ENCODE results near the gene FN3K.
A peak's percentile ranks its signal among the peaks of the same experiment; 100 is the strongest.
"Not testable (repeated sequence)": the region's sequence is repeated elsewhere in the genome, so short reads cannot be mapped to it uniquely, and the experiment has no call there.

The FN3K gene

DNA sequence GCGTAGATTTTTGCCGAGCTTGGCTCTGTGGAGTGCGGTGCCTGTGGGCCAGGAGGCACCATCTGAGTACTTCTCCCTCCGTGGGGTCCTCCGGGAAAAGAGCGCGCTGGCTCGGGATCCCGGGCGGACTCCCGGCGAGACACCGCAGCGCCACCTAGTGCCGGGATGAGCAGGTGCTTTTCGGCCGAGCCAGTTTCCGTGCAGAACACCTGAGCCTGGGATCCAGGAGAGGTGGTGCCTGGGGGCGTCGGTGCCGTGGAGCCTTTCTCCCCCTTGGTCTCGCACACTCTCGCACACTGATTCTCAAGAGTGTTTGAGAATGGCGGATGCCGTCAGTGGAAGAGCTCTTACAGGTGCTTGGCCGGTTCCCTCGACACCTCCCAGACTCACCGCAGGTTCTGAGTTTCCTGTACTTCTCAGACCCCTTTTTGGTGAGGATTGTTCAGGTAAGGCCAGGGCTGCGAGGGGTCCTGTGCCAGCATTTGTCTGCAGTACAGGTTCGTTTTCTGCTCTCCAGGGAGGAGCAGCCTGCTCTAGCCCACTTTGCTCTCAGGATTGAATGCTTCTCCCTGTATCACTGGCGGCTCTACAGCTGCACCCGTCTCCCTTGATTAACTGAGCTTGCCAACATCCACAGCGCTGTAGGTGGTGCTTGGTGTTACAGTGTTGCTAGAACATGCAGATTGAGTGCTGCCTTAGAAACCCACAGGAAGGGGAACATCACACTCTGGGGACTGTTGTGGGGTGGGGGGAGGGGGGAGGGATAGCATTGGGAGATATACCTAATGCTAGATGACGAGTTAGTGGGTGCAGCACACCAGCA is 39.8 kb downstream of the FN3K start:
- no peak for DNase-seq

DNA sequence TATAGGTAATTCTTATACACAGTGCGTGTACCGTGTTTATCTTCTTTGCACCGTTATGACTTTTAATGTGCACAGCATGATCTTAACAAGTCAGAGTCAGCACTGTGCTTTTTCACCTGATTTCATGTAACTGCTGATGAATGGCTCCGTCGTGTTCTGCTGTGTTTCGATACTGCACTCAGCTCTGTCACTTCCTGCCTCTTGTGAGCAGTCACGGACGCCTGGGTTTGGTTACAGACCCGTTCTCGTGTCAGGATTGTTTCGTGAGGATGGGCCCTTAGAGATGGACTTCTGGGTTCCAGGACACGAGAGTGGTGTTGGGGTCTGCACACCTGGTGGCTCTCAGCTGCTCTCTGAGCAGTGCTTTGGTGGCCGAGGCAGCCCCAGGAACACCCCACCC is 41.0 kb downstream of the FN3K start:
- DNase-seq: no peak

DNA sequence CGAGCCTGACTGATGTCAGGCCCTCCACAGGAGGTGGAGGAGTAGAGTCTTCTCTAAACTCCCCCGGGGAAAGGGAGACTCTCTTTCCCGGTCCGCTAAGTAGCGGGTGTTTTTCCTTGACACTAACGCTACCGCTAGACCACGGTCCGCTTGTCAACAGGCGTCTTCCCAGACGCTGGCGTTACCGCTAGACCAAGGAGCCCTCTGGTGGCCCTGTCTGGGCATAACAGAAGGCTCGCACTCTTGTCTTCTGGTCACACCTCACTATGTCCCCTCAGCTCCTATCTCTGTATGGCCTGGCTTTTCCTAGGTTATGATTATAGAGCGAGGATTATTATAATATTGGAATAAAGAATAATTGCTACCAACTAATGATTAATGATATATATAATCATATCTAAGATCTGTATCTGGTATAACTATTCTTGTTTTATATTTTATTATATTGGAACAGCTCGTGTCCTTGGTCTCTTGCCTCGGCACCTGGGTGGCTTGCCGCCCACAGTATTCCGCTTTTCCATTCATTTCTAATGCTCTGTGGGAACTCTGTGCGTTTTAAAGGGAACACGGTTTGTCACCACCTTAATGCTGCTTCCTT is 42.5 kb downstream of the FN3K start:
- DNase-seq: not testable (repeated sequence)

DNA sequence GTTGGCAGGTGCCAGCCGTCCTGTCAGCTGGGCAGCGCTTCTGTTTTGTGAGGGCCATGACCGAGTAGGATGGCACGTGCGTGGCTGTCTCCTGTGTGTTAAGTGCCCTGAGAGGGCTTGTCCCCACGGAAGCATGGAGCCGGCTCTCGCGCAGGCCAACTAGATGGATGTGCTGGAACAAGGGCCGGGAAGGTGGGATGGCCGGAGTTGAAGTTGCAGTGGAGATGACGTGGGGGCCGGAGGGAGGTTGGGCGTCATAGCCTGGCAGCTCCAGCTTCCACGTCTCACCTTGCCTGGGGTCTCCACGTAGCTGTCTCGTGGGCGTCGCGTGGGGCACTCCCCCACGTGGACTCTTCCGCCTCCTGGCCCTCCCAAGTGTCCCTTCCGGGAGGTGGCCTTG is 44.1 kb downstream of the FN3K start:
- no peak for DNase-seq

DNA sequence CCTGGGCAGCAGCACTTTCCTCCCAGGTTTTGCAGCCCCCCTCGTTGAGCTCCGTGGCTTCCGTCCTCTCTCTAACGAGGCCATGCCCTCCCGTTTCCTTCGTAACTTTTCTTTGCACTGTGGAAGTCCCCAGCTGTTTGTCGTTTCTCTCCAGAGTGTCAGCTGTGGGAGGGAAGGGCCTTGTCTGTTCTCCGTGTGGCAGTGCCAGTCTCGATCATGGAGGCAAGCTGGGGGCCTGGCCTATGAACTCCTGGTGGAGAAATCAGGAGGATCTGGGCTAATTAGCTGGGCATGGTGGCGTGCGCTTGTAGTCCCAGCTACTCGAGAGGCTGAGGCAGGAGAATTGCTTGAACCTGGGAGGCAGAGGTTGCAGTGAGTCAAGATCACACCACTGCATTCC is 44.8 kb downstream of the FN3K start:
- no peak for DNase-seq

DNA sequence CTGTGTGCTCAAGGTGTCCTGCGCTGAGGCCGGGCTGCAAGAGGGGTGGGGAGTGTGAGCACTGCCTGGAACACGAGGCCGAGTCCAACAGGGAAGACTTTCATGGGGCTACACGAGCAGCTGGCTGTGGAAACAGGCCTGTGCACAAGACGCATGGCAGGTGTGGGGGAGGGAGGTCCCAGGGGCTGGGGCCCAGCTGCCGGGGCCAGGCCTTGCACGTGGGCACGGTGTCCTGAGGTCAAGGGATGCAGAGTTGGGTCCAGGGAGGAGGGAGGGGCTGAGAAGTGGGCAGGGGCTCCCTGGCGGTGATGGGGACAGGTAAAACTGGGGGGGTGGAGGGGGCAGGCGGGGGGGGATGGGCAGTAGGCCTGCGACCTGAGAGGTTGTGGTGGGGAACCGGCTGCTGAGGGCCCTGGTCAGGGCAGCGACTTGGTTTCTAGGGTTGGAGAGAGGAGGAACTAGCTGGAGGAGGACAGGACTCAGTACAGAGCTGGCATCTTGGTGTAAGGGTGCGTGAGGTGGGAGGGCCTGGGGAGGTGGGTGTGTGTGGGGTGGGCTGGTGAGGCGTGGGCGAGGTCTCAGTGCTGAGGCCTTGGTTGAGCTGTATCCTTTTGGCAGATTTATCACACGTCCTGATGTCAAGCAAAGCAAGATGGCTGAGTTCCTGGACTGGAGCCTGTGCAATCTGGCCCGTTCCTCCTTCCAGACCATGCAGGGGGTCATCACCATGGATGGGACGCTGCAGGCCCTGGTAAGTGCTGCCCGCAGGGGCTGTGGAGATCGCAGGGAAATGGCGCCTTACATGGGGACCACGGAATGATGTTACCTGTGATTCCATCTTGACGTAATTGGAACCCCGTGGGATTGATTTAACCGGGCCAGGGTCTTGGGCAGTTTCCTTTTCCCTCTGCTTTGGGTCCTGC is 45.8 kb downstream of the FN3K start:
- DNase-seq: no peak

DNA sequence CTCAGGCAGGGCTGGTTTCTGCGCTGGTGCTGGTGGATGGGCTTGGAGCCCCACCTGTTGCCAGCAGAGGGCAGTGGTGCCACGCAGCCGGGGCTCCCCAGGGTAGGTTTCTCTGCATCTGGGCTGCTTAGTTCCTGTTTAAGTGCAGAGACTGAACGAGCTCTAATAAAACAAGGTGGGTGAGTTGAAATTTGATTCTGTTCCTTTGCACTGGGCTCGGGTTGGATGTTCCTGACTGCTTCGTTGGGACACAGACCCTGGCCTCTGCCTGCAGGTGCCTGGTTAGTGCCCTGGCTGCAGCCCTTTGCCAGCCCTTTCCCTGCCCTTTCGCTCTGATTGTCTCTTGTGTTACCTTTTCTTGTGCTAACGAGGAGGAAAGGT is 46.5 kb downstream of the FN3K start:
- peak; percentile 93 for DNase-seq

DNA sequence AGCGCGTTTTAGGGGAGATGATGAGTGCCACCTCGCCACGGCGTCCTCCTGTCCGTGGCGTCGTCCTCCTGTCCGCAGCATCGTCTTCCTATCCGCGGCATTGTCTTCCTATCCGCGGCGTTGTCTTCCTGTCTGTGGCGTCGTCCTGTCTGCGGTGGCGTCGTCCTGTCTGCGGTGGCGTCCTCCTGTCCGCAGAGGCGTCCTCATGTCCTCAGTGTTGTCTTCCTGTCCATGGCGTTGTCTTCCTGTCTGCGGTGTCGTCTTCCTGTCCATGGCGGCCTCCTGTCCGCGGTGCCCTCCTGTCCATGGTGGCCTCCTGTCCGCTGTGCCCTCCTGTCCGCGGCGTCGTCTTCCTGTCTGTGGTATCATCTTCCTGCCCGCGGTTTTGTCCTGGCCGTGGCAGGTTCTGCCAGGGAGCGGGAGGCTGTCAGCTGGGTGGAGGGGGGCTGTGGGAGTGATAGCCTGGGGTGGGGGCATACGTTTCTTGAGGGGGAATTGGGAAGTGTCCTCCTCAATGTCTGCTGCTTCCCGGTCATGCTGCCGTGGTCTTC is 47.3 kb downstream of the FN3K start:
- no peak for DNase-seq

DNA sequence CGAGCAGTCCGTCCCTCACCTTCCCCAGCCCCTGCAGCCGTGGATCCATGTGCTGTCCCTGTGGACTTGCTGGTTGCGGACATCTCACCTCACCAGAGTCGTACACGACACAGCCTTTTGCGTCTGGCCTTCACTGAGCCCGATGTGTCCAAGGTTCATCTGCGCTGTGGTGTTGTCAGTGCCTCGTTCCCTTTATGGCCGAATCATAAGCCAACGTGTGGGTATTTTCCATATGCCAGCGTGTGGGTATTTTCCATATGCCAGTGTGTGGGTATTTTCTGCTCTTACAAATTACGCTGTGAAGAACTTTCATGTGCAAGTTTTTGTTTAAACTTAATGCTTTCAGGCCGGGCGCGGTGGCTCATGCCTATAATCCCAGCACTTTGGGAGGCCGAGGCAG is 48.1 kb downstream of the FN3K start:
- no peak for DNase-seq

DNA sequence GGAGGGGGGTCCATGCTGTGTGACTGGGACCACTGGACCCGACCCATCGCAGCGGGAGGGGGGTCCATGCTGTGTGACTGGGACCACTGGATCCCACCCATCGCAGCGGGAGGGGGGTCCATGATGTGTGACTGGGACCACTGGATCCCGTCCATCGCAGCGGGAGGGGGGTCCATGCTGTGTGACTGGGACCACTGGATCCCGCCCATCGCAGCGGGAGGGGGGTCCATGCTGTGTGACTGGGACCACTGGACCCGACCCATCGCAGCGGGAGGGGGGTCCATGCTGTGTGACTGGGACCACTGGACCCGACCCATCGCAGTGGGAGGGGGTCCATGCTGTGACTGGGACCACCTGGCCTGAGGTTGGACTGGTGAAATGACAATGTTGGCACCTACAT is 50.2 kb downstream of the FN3K start:
- DNase-seq: not testable (repeated sequence)

DNA sequence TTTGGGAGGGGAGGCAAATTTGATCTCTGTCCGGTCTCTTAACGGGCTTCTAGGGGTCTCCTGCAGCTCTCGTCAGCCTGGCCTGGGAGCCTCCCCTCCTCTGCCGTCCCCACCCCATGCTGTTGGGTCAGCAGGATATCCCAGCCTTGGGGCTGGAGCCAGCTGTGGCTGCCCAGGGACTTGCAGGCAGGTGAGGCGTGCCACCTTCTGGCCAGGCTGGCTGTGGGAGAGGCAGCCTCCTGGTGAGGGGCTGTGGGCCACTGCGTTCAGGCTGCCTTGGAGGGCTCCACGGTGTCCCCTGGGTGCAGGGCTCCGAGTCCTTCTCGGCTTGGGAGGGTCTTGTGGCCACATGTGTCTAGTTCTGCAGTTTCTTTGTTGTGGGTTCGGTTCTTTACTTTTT is 51.0 kb downstream of the FN3K start:
- no peak for DNase-seq

DNA sequence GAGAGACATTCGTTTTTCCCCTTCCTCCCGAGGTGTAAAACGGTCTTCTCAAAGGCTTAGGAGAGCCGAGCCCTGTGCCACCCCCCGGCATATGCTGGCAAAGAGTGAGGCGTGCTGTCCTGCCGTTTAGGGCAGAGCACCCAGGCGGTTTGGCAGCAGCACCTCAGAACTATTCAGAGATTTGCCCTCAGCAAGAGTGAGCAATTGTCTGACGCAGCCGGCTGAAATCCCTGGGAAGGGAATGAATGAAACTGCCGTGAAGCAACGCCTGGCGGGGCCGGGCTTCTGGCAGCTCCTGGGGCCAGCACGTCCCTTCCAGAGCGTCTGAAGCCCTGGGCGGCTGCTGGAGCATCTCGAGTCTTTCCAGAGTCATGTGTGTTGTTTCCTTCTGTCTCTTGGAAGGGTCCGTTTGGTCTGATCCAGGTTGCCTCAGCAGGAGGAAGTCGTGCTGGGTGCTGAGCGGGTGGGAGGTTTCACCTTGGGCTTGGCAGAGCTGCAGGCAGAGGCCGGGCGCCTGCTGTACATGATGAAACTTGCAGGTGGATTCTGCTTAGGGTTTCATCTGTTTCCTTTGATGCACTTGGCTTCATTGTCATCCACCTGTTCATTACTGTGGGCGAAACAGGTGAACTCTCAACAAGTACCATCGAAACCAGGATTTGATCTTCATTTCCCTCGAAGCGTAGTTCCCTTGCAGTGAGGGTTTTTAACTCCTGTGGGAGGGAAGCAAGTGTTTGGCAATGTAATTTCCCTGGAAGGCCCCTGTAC is 51.9 kb downstream of the FN3K start:
- DNase-seq: no peak

DNA sequence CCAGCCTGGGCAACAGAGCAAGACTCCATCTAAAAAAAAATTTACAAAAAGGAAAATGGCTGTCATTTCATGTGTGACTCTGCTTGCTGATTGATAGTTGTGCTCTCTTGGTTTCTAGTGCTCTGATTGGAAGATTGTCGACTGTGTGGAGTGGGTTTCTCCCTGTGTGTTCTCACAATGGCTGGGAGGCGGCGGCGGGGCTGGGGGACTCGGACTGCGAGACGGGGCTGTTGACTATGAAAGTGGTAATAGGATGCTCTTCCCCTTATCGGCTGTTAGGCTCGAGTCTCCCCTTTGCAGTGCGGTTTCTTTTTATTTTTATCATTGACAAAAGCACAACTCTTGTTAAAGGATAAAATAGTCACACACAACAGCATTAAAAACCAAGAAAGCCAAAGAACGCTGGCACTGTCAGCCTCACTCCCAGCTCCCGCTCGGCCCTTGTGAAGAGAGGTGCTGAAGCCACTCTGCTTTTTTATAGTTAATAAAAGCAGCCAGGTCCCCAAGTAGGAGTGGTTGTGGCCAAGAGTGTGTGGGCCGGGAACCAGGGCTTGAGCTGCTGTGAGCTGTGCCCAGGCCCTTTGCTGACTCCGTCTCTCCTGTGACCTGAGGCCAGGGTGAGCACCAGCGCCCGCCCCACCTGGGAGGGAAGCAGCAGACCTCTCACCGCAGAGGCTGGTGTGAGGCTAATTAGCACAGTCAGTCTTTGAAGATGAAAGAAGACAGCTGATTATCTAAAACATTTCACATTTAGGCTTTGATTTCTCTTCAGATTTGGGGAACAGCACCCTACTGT is 53.0 kb downstream of the FN3K start:
- DNase-seq: no peak

DNA sequence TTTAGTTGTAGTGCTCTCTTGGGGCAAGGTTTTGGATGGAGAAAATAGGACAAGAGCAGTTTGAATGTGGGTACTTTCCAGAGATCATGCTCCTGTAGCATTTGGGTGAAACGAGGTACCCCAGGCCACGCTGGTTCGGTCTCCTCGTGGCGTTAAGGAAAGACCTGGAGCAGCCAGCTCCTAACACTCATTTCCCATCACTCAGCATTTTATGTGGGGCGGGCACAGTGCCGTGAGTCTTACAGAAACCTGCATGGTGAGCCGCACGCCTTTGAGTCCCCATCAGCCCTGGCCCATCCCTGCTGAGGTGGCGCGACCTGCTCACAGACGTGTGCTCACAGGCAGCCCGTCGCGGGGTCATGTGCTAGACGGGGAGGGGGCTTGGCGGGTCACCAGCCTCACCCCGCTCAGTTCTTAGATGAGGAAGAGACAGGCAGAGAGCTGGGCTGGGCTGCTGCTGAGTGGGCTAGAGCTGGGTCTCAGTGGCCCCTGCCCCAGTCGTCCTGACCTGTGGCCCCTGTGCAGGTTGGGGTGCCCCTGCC is 53.7 kb downstream of the FN3K start:
- DNase-seq: no peak

DNA sequence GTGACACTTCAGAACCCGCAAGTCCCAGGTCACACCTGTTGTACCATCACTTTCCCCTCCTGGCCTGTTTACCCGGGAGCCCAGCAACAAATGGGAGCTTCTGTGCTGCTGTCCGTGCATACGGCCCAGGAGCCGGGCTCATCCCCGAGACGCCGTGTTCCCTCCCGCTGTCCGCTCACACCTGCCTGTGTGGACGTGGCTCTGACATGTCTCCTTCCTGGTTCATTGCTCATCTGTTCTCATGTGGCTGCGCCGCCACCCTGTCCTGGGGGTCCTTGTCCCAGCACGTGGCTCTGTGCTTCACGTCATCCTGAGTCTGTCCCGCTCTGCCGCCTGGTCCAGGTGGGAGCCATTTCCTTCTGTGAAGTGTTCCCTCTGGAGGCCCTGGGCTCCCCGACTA is 54.4 kb downstream of the FN3K start:
- no peak for DNase-seq

DNA sequence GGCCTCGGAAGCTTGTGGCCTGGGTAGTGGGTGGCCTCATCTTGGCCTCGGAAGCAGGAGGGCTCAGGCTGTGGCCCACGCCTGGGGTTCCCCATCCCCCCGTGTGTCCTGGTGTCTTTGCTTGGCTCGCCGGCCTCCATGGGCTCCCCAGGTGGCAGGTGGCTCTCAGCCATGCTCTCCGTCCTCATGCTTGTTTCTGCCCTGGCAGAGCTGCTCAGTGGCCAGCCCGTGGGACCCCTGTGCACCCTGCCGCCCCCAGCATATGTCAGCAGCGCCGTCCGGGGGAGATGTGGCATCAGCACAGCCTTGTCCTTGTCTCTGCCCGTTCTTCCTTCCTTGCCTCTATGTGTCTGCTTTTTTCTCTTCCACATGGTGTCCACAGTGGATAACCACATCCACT is 55.0 kb downstream of the FN3K start:
- no peak for DNase-seq

DNA sequence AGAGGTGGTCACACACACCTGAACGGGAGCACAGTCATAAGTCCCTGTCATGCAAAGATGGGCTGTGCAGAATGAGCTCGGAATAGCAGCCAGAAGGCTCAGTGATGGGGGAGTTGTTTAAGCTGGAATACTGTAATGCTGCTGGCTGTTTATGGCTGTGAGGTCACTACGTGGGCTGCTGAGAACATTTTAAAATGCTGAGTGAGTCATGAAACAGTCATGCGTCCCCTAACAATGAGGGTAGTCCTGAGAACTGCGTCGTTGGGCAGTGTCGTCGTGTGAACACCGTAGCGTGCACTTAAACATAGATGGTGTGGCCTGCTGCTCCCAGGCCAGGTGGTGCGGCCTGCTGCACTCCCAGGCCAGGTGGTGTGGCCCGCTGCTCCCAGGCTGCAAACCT is 56.1 kb downstream of the FN3K start:
- no peak for DNase-seq

DNA sequence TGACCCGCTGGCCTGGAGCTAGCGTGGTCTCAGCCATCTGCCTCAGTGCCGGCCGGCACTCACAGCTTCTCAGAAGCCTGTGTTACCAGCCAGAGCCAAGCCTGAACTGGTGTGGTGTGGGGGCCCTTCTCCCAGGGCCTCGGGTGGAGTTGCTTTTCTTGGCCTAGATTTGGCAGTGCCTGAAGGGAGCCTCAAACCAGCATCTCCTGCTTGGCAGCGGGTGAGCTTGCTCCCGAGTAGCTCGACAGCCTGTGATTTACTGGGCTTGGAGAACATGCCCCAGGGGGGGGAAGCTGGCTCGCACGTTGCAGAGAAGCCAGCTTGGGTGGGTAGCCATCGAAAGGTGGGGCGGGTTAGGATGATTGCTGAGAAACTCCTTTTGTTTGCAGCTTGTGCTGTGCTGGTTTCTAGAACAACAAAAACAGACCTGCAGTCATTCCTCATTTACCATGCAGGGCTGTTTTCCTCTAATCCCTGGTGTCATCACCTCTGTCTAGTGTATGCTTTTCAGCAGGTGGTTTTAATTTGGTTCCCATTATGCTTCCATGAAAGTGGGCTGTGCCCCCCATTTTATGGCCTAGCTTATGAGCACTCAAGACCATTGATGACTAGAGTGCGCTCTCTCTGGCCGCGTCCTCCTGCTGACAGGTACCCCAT is 58.7 kb downstream of the FN3K start:
- DNase-seq: no peak

DNA sequence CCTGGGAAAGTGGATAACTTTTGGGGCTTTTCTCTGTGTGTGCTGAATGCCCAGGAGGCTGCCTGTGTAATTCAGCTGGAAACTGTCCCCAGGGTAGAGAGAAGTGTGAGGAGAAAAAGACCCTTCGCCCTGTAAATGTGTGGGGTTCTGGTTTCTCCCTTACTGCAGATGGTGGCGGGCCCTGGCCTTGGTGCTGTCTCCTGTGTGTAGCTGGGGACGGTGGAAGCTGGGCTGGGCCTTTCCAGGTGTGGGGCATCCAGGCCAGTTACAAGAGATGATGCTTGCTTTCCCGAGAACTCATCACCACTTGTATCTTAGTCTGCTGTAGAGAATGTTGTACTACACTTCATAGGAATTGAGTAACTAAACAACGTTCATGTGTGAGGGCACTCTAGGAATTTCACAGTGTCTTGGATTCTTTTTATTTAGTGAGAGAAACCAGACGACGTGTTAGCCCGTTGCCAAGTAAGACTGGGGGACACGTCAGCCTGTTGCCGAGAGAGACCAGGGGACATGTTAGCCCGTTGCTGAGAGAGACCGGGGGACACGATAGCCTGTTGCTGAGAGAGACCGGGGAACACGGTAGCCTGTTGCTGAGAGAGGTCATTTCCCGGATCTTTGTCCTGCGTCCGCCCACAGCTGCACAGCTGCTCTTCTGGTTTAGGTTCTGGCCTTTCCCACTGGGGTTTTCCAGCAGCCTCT is 59.5 kb downstream of the FN3K start:
- peak; percentile 71 for DNase-seq

DNA sequence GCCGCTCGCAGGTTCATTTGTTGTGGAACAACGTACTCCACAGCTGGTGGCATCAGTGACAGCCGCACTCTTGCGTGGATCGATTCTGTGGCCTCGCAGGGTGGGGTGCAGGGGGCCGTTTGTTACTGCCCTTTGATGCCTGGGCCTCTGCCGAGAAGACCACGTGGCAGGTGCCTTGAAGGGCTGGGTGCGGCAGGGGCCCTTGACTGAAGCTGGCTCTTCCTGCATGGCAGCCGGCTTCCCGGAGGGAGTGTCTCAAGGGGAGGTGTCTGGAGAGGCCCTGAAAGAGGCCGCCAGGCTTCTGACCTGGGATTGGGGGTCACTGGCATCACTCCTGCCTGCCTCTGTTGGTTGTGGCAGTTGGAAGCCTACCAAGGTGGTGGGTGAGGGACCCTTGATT is 60.2 kb downstream of the FN3K start:
- DNase-seq: no peak

All from right forelimb (tissue), 1 donor.